Activated naive CD8-positive, alpha-beta T cell treated with anti-CD3 and anti-CD28 coated beads, Interleukin-2, amount 10 ng/mL, durations not matched to agents 7 days and 5 days (primary cell): ENCODE results near the gene GNG10. TPM values are rescaled to one million over a fixed set of nuclear protein-coding genes. Genes with fewer than 3 reads are reported as not detected.

Experiments used
- ATAC-seq: fragments of 150-1000 bp; cut with Tn5 transposase; one replicate; pipeline ENCODE4 v1.10.0; 2021; ENCODE audit warnings: low read depth, moderate library complexity
- POLR2A ChIA-PET: fragments of 350-600 bp; sonication (Branson Sonifier 250); formaldehyde crosslinking; loops from one replicate; lab custom pipeline; 2021; ENCODE audit warnings: antibody characterized with exemption; lab: Charles Lee
- DNase-seq: peaks from one replicate; pipeline ENCODE4 v3.0.0; 2021
- H3K27ac Mint-ChIP-seq: one replicate; pipeline ENCODE4 v1.8.0; 2022; ENCODE audit warnings: mild to moderate bottlenecking, mixed read lengths
- H3K27me3 Mint-ChIP-seq: one replicate; pipeline ENCODE4 v1.8.0; 2022; ENCODE audit warnings: mild to moderate bottlenecking, moderate library complexity, mixed read lengths
- H3K36me3 Mint-ChIP-seq: one replicate; pipeline ENCODE4 v1.8.0; 2021; ENCODE audit warnings: mild to moderate bottlenecking, mixed read lengths
- H3K4me1 Mint-ChIP-seq: one replicate; pipeline ENCODE4 v1.8.0; 2021; ENCODE audit warnings: mixed read lengths
- H3K4me3 Mint-ChIP-seq: one replicate; pipeline ENCODE4 v1.8.0; 2022; ENCODE audit warnings: mild to moderate bottlenecking, moderate library complexity, mixed read lengths
- H3K9me3 Mint-ChIP-seq: one replicate; pipeline ENCODE4 v1.8.0; 2021; ENCODE audit warnings: mixed read lengths
- total RNA-seq, 2 experiments: library from RNA; stranded (reverse); gene quantifications; one replicate each; pipeline ENCODE4 v1.2.3, GENCODE V29; 2021

The GNG10 gene
- total RNA-seq, 2 experiments from 2014 or later: 17.8 to 18.5 TPM

GRCh38 chr9:111711548-111711947 lies 50.1 kb downstream of the GNG10 start:
- Mint-ChIP-seq H3K27ac (no peak overlapping the region), H3K9me3 (no peaks in the 10 kb centered on the region), H3K4me1 (no peaks in the 10 kb centered on the region), H3K4me3 (no peak overlapping the region), H3K36me3 (no peaks in the 10 kb centered on the region), H3K27me3 (no peaks in the 10 kb centered on the region)
- DNase-seq (no peak), ATAC-seq (no peak)
- POLR2A ChIA-PET: no interaction called here

DNA sequence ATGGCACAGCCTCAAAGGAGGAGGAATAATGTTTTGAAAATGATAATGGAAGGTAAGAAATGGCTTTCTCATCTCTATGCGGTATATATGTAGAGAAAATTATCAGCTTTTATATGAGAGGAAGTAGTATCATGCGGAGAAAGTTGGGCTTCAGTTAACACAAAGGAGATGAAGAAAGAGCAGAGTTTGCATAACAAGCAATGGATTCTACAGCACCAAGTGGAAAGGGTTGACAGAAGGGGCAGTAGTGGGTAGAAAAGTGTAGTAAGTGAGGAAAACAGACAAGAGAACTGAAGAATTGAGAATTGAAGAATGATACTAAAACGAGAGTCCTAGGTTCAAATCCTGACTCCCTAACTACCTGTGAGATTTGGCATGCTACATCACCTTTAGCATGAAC lies 51.0 kb downstream of the GNG10 start:
- Mint-ChIP-seq H3K36me3 (no peaks in the 10 kb centered on the region), H3K9me3 (no peaks in the 10 kb centered on the region), H3K27ac (no peak overlapping the region), H3K4me3 (no peak overlapping the region), H3K27me3 (no peaks in the 10 kb centered on the region), H3K4me1 (no peaks in the 10 kb centered on the region)
- ATAC-seq: no peak
- DNase-seq: no peak
- POLR2A ChIA-PET: no interaction called here

DNA sequence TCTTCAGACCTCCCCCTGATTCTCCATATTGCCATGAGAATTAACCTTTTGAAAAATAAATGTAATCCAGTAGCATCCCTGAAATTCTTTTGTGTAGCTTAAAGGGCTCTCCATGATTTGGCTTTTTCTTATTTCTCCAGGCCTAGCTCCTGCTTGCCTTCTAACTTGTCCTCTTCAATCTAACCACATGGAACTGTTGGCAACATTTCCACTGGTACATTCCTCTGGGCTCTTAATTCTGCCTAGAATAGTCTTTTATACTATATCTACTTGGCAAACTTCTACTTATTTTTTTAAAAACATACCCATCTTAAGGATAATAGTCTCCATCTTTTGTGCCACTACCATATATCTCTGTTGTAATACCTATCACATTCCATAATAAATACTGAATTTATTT lies 54.1 kb downstream of the GNG10 start:
- Mint-ChIP-seq H3K27ac (no peak overlapping the region), H3K27me3 (no peaks in the 10 kb centered on the region), H3K36me3 (no peaks in the 10 kb centered on the region), H3K9me3 (no peaks in the 10 kb centered on the region), H3K4me1 (no peaks in the 10 kb centered on the region), H3K4me3 (no peak overlapping the region)
- no peak for ATAC-seq
- POLR2A ChIA-PET: no interaction called here
- DNase-seq: no peak

- no peak for ATAC-seq
- Mint-ChIP-seq H3K4me1 (no peaks in the 10 kb centered on the region), H3K4me3 (no peak overlapping the region), H3K27ac (no peak overlapping the region), H3K36me3 (no peaks in the 10 kb centered on the region), H3K27me3 (no peaks in the 10 kb centered on the region), H3K9me3 (no peaks in the 10 kb centered on the region)
- POLR2A ChIA-PET: interaction anchor here (1.2 kb wide), 1 partner anchor 88 kb away, joined by 4 read pairs; the partner anchor contains the start of gene DNAJC25
- no peak for DNase-seq
Measured at GRCh38 chr9:111719541-111719940, 58.1 kb downstream of the GNG10 start.

Other genes starting within 250 kb of the GNG10 start
- gene ECPAS, start 177.2 kb upstream of the GNG10 start, total RNA-seq: 10 to 100 TPM; 67.7 to 71.1 TPM
- gene ZNF483, start 136.4 kb upstream of the GNG10 start, total RNA-seq: 1 to 10 TPM; 7.0 to 7.8 TPM
- 1 to 10 TPM in 1 of 2 experiments, under 1 TPM in 1; 0.94 to 1.2 TPM for gene PTGR1, start 62.0 kb upstream of the GNG10 start, total RNA-seq
- 1 to 10 TPM; 3.6 to 4.3 TPM for gene DNAJC25, start 30.3 kb upstream of the GNG10 start, total RNA-seq
- not detected for gene SHOC1, start 133.3 kb downstream of the GNG10 start, total RNA-seq
- 10 to 100 TPM; 24.9 to 27.1 TPM for gene UGCG, start 235.2 kb downstream of the GNG10 start, total RNA-seq